T-helper 17 cell (primary cell): ENCODE results near the gene NECTIN2. TPM values are rescaled to one million over a fixed set of nuclear protein-coding genes. Genes with fewer than 3 reads are reported as not detected.
"Not testable (repeated sequence)": the region's sequence is repeated elsewhere in the genome, so short reads cannot be mapped to it uniquely, and the experiment has no call there.

ENCODE experiments used
- ATAC-seq: fragments of 150-1000 bp; cut with Tn5 transposase; 2 replicates; pipeline ENCODE4 v1.10.0; 2021; ENCODE audit warnings: mild to moderate bottlenecking, moderate library complexity
- DNase-seq, 3 donors: peaks; one replicate each; pipeline versions ENCODE4 v3.0.0 to v3.0.0-alpha.2; 2020 to 2021
- H3K9me3 ChIP-seq: one replicate; pipeline ENCODE4 v1.7.0; 2013; ENCODE audit warnings: low read length, mild to moderate bottlenecking; ENCODE audit not compliant: control insufficient read depth, poor library complexity, severe bottlenecking
- H3K27ac Mint-ChIP-seq: one replicate; pipeline ENCODE4 v1.8.0; 2022; ENCODE audit warnings: mild to moderate bottlenecking, moderate library complexity, mixed read lengths
- H3K27me3 Mint-ChIP-seq: one replicate; pipeline ENCODE4 v1.8.0; 2022; ENCODE audit warnings: mixed read lengths
- H3K36me3 Mint-ChIP-seq: one replicate; pipeline ENCODE4 v1.8.0; 2022; ENCODE audit warnings: low read depth, mixed read lengths
- H3K4me1 Mint-ChIP-seq: one replicate; pipeline ENCODE4 v1.8.0; 2022; ENCODE audit warnings: mild to moderate bottlenecking, mixed read lengths
- H3K4me3 Mint-ChIP-seq: one replicate; pipeline ENCODE4 v1.8.0; 2022; ENCODE audit warnings: mild to moderate bottlenecking, moderate library complexity, mixed read lengths
- total RNA-seq, 4 donors: library from RNA in 2 of 4; stranded (reverse) in 2 of 4; gene quantifications; one replicate each; pipeline ENCODE4 v1.2.3 and lab custom pipeline; 2022 to 2026

NECTIN2 gene
- total RNA-seq, 2 donors from 2014 or later = 2.5 to 5.2 TPM

GRCh38 chr19:44822177-44822576 lies 23.9 kb upstream of the NECTIN2 start:
- Mint-ChIP-seq H3K27ac (peak overlapping the region; percentile 51), H3K36me3 (peaks cover 3% of the 10 kb centered on the region), H3K4me3 (no peak overlapping the region), H3K4me1 (no peaks in the 10 kb centered on the region), H3K27me3 (peaks cover 21% of the 10 kb centered on the region)
- ATAC-seq (no peak), DNase-seq (no peak)
- H3K9me3 ChIP-seq = no peaks in the 10 kb centered on the region

GRCh38 chr19:44822670-44823372 lies 23.3 kb upstream of the NECTIN2 start:
- no peak for DNase-seq
- Mint-ChIP-seq H3K36me3 (peaks cover 3% of the 10 kb centered on the region), H3K4me3 (no peak overlapping the region)

GRCh38 chr19:44823373-44823698 lies 22.8 kb upstream of the NECTIN2 start:
- ATAC-seq (no peak), DNase-seq (no peak)
- H3K27ac Mint-ChIP-seq = no peak overlapping the region
- H3K9me3 ChIP-seq = no peaks in the 10 kb centered on the region
- H3K36me3 Mint-ChIP-seq = peaks cover 3% of the 10 kb centered on the region
- peaks cover 25% of the 10 kb centered on the region for H3K27me3 Mint-ChIP-seq
- no peaks in the 10 kb centered on the region for H3K4me1 Mint-ChIP-seq
- H3K4me3 Mint-ChIP-seq = no peak overlapping the region

More at GRCh38 chr19:44822670-44823372, 23.3 kb upstream of the NECTIN2 start:
- Mint-ChIP-seq H3K27me3 (peaks cover 25% of the 10 kb centered on the region), H3K4me1 (no peaks in the 10 kb centered on the region), H3K27ac (no peak overlapping the region)
- H3K9me3 ChIP-seq = no peaks in the 10 kb centered on the region
- ATAC-seq = no peak

- no peaks in the 10 kb centered on the region for H3K4me1 Mint-ChIP-seq
- peaks cover 3% of the 10 kb centered on the region for H3K36me3 Mint-ChIP-seq
- H3K27me3 Mint-ChIP-seq = peaks cover 25% of the 10 kb centered on the region
- DNase-seq (no peak), ATAC-seq (no peak)
- no peak overlapping the region for H3K4me3 Mint-ChIP-seq
- no peaks in the 10 kb centered on the region for H3K9me3 ChIP-seq
- no peak overlapping the region for H3K27ac Mint-ChIP-seq
Observed at GRCh38 chr19:44824761-44825160, 21.3 kb upstream of the NECTIN2 start.

GRCh38 chr19:44832875-44833274 lies 13.2 kb upstream of the NECTIN2 start:
- not testable (repeated sequence) for ATAC-seq, H3K4me1 Mint-ChIP-seq, H3K36me3 Mint-ChIP-seq, H3K9me3 ChIP-seq, DNase-seq, H3K27ac Mint-ChIP-seq, H3K4me3 Mint-ChIP-seq
- peaks cover 17% of the 10 kb centered on the region for H3K27me3 Mint-ChIP-seq

- H3K27me3 Mint-ChIP-seq = peaks cover 23% of the 10 kb centered on the region
- ATAC-seq, H3K36me3 Mint-ChIP-seq, H3K4me3 Mint-ChIP-seq, H3K9me3 ChIP-seq, H3K27ac Mint-ChIP-seq, DNase-seq, H3K4me1 Mint-ChIP-seq: not testable (repeated sequence)
Observed at GRCh38 chr19:44834399-44834798, 11.7 kb upstream of the NECTIN2 start.

GRCh38 chr19:44839276-44839675 lies 6.8 kb upstream of the NECTIN2 start:
- no peaks in the 10 kb centered on the region for H3K9me3 ChIP-seq
- Mint-ChIP-seq H3K36me3 (no peaks in the 10 kb centered on the region), H3K27ac (no peak overlapping the region), H3K27me3 (peaks cover 23% of the 10 kb centered on the region), H3K4me1 (no peaks in the 10 kb centered on the region), H3K4me3 (no peak overlapping the region)
- ATAC-seq = no peak
- no peak for DNase-seq

- Mint-ChIP-seq H3K4me1 (peaks cover 10% of the 10 kb centered on the region), H3K27ac (no peak overlapping the region), H3K4me3 (no peak overlapping the region), H3K36me3 (peaks cover 3% of the 10 kb centered on the region), H3K27me3 (peaks cover 15% of the 10 kb centered on the region)
- H3K9me3 ChIP-seq = no peaks in the 10 kb centered on the region
- ATAC-seq = no peak
- DNase-seq = no peak
Observed at GRCh38 chr19:44840811-44841210, 5.3 kb upstream of the NECTIN2 start.

GRCh38 chr19:44841231-44841630 lies 4.9 kb upstream of the NECTIN2 start:
- no peak overlapping the region for H3K4me3 Mint-ChIP-seq
- no peaks in the 10 kb centered on the region for H3K9me3 ChIP-seq
- peaks cover 3% of the 10 kb centered on the region for H3K36me3 Mint-ChIP-seq
- no peak for DNase-seq
- peaks cover 10% of the 10 kb centered on the region for H3K4me1 Mint-ChIP-seq
- ATAC-seq = no peak
- H3K27me3 Mint-ChIP-seq = peaks cover 13% of the 10 kb centered on the region
- H3K27ac Mint-ChIP-seq = no peak overlapping the region

- H3K4me1 Mint-ChIP-seq = peaks cover 30% of the 10 kb centered on the region
- ATAC-seq = no peak
- no peak for DNase-seq
Observed at GRCh38 chr19:44845286-44845611, 848 bp upstream of the NECTIN2 start.

GRCh38 chr19:44846455-44847143 lies 502 bp downstream of the NECTIN2 start:
- H3K27me3 Mint-ChIP-seq = peaks cover 10% of the 10 kb centered on the region
- no peaks in the 10 kb centered on the region for H3K9me3 ChIP-seq
- H3K4me3 Mint-ChIP-seq = peak overlapping the region; percentile 94
- DNase-seq (no peak), ATAC-seq (no peak)
- H3K36me3 Mint-ChIP-seq = peaks cover 3% of the 10 kb centered on the region
- peaks cover 32% of the 10 kb centered on the region for H3K4me1 Mint-ChIP-seq
- H3K27ac Mint-ChIP-seq = peak overlapping the region; percentile 84

More at GRCh38 chr19:44845286-44845611, 848 bp upstream of the NECTIN2 start:
- H3K36me3 Mint-ChIP-seq = peaks cover 3% of the 10 kb centered on the region
- peak overlapping the region; percentile 73 for H3K27ac Mint-ChIP-seq
- H3K9me3 ChIP-seq = no peaks in the 10 kb centered on the region
- peak overlapping the region; percentile 94 for H3K4me3 Mint-ChIP-seq
- peaks cover 10% of the 10 kb centered on the region for H3K27me3 Mint-ChIP-seq

- no peak for ATAC-seq
- H3K4me3 Mint-ChIP-seq = peak overlapping the region; percentile 94
- peaks cover 3% of the 10 kb centered on the region for H3K36me3 Mint-ChIP-seq
- peak overlapping the region; percentile 84 for H3K27ac Mint-ChIP-seq
- peaks cover 37% of the 10 kb centered on the region for H3K4me1 Mint-ChIP-seq
- H3K27me3 Mint-ChIP-seq = peaks cover 10% of the 10 kb centered on the region
- H3K9me3 ChIP-seq = no peaks in the 10 kb centered on the region
- peak in 1 of 3 donors; percentile 13 for DNase-seq
Observed at GRCh38 chr19:44847144-44848035, 1.3 kb downstream of the NECTIN2 start.
